GM19438 (cell line): ENCODE measurements around the gene TEAD1.
A peak's percentile ranks its signal among the peaks of the same experiment; 100 is the strongest.

Experiments used
- ATAC-seq: cut with Tn5 transposase; IDR thresholded peaks from one replicate; pipeline ENCODE4 v1.9.1; 2021; ENCODE audit warnings: low read depth; ENCODE audit not compliant: unreplicated experiment

TEAD1 gene

DNA sequence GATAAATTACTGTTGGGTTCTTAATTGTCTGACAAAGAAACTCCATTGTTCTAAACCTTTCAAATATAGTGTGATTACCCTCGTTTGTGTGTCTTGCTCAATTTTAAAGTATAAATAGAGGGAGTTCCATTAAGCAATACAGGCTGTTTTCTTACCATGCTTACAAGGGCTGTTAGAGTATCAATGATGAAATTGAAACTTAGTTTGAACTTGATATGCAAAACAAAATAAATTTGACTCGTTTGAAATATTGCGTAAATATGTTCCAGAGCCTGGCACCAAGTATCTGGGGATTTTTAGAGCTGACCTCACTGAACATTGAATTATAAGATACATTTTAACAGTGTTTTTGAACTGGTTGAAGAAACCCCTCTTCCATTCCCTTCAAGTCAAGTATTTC is 31.7 kb downstream of the TEAD1 start:
- ATAC-seq = no peak

DNA sequence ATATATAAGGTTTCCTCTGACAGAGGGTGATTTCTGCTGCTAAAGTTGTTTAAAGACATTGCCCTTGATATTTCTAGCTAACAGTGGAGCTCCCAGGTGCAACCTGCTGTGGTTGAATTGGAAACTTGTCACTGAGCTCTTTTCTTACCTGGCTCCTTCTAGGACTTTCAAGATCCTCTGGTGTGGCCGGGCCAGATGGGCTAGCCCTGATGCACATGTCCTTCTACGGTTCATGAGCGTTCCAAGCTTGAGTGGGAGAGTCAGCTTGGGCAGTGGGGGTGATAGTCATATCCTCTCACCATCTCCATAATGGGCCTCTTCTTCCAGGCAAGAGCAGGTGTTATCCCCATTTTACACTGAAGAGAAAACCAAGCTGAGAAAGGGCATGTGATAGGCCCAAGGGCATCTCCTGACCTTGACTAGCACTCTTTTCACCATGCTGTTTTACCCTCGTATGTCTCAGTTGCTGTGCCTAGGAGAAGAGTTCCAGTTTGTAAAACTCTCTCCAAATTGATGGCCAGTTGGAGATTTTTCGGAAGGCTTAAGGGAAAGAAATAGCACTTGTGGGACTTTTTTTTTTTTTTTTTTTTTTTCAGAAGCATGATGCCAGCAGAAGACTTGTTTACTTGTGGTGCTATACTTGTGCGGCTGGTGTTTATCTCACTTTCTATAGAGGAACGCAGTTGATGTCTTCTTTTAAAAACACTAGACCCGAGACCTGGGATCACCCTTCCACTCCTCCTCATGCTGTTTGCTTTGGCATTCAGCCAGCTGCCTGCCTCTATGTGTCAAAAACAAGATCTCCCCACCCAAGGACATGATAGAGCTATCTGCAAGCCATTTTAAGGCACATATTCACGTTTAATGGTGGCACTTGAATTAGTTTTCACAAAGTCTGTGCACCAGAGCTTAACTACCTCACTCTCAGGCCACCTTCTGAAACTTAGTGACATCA is 32.6 kb downstream of the TEAD1 start:
- ATAC-seq = no peak

DNA sequence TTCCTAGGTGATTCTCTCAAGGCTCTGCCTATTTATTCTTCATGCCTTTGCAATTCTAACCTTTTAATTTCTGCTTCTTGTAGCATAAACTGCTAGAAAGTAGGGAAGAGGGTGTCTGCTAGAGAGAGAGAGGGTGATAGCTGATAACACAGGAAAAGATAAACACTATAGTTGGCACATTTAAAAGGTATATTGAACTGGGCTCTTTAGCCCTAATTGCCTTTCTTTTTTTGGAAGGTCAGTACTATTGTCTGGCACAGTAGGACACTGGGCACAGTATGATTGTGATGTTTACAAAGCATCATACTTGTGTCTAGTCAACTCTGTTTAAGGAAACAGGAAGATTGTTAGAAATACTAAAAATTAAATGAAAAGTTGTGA is 33.3 kb downstream of the TEAD1 start:
- no peak for ATAC-seq

DNA sequence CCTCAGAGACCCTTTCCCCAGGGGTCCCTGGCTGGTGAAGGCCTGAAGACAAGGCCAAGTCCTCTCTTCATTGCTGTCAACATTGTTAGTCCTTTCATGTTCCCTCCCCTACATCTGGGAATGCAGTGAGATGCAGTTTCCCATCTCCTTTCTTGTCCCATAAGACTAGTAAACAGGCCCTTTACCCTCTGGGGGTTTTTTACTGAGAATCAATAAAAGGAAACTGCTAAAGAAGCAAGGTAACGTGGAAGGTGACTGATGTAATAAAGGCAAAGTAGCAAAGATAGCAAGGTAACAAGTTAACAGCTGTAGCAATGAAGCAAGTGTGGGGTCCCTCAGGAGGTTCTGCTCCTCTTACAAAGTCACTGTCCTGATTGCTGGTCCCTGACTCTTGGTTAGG is 37.3 kb downstream of the TEAD1 start:
- ATAC-seq = no peak

DNA sequence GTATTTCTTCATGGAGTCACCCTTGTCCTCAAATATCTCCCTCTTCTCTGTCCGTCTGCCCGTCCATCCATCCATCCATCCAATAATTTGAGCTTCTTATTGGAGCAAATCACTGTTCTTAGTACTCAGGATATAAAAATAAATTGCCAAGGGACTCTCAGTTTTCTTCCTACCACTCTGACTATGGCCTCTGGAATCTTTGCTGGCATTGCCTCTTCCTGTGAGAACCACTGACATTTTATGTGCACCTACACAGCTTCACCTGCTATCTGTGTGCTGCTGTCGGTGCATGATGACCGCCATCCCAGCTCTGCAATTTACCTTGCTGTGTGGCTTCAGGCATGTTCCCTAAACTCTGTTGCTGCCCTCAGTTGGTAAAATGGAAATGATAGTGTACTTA is 37.9 kb downstream of the TEAD1 start:
- ATAC-seq = no peak

DNA sequence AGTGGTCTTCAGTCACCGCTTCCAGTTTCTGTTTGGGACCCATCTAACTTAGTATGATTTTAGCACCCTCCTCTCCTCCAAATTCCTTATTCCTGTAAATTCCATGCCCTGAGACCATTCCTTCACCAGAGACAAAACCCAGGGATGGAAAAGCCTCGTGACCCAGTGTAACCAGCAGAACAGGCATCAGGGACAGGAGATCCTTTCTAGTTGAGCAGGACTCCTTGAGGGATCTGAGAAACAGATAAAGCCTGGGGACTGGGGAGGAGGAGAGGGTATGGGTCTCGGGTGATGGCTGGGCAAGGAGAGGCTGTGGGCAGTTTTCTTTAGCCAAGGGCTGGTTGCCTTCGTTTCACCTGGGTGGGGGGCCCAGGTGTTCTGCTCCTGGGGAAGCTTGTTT is 40.9 kb downstream of the TEAD1 start:
- no peak for ATAC-seq

DNA sequence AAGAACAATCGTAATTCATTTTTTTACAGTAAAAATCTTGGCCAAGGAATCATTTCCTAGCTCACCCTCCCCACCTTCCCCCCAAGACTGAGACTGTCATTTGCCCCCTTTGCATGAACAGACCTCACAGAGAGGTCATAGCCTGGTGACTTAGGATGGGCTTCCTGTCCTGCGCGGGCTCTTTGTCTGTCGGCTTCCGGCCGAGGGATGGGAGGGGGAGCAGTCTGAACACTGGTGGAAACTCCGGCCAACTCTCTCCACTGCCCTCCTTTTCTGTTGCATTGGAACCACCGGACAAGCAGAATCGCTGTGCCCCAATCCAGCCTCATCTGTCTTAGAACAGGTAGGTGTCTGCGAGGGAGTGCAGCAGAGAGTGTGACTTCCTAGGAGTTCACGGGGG is 41.7 kb downstream of the TEAD1 start:
- no peak for ATAC-seq

DNA sequence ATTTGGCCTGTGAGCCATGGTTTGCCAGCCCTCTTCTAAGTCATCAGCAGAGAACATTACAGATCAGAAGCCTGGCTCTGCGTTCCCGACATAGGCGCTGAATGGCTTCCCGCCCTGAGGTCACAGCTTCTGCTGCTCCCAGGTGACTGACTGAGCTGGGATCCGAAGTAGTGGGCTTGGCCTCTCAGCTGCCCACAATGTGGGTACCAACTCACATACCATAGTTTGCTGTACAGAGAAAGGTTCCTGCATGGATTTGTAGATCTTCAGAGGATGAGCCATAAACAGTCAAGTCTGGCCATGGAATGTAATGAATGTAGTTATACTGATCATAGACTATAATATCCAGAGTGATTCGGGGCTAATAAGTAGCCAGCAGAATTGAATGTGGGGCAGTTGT is 42.6 kb downstream of the TEAD1 start:
- no peak for ATAC-seq

DNA sequence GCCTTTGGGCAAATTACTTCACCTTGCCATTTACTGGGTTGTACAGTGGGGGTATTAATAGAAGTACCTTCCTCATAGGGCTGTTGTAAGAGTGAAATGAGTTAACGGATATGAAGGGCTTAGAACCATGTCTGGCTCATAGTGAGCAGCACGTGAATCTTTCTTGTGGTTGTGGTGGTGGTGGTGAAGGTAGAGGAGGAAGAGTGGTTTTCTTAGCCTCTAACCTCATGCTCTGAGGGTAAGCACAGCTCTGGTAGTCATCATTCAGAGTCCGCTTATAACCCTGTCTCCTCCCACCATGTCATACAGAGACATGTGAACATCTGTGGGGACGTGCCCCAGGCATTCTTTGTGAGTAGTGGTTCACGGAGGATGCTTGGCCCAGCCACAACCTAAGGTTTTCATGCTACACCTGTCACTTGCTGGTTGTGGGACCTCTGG is 43.6 kb downstream of the TEAD1 start:
- ATAC-seq = peak; percentile 95

DNA sequence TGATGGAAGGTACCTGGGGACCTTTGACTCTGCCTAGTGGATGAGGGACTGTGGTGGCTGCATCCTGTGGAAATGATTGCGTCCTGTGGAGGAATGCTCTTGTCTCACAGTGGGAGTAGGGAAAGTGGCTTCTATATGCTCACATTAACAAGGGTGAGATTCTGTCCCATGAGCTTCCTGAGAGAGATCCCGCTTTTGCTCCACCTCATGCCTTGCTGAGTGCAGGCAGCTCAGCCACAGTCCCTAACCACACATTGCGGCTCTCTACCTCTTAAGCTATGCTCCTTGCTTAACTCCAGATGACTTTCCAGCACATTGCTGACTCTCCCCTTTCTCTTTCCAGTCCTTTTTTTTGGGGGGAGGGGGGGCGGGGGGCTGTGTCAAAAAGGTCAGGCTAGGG is 45.0 kb downstream of the TEAD1 start:
- ATAC-seq = no peak

DNA sequence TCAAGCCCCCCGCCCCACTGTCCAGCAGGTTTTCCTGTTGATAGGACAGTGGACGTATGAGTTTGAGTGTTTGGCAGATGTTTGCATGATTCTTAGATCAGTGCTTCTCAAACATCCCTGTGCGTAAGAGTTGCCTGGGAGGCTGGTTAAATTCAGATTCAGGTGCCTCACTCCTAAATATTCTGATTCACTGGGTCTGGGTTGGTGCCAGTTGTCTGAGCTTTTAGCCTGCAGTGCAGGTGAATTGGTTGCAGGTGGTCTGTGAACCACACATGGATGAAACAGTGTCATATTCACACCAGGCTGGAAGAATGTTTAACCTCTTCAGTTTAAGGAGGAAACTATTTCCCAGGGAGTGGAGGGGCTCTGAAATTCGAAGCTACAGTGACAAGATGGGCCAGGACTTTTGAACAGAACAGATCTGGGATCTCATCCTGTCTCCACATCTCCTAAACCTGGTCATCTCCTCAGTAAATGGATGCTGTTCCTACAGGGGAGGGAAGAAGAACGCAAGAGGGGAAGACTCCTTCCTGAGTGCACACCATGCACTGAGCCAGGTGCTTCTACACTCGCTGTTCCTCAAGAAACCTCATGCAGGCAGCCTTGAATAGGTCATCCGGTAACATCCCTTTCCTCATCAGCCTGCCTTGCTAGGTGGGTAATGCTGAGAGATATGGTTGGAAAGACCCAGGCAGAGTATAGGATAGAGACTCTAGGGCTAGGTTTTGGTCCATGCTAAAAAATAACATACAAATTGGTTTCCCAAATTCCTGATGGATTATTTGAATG is 47.8 kb downstream of the TEAD1 start:
- ATAC-seq = no peak

DNA sequence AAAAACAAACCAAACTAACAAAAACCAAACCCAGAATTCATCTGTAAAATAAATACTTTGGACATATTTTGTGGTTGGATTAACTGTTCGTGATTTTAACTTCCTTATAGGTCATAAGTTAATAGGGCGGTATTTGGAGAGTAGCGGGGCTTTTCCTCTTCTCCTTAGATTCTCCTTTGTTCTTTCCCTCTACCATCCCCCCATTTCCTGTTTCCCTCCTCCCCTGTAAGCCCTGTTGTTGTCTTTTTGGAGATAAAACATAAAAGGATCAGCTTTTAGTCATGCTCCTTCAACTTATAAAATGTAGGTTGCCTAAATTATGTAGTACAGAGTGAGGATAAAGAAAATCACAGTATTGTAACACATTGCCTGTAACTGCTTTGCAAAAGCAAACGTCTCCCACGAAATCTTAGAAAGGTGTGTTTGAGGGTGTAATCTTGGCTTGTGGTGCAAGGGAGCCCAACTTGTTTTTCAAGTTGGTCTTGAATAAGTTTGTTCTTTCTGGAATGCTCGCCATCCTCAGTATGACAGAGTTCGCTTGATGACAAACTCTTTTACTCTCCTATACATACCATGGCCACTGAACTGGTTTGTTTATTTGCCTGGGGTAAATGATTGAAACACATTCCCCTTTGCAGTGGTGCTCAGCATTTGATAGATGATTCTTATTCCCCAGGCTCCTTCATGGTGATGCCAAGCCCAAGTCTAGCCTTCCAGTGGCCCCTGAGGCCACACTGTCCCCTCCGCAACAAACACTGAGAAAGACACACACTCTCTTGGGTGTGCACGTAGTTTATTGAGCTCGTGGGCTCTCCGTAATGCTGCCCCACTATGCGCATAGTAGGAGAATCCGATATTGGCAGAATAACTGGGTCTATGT is 49.4 kb downstream of the TEAD1 start:
- no peak for ATAC-seq

DNA sequence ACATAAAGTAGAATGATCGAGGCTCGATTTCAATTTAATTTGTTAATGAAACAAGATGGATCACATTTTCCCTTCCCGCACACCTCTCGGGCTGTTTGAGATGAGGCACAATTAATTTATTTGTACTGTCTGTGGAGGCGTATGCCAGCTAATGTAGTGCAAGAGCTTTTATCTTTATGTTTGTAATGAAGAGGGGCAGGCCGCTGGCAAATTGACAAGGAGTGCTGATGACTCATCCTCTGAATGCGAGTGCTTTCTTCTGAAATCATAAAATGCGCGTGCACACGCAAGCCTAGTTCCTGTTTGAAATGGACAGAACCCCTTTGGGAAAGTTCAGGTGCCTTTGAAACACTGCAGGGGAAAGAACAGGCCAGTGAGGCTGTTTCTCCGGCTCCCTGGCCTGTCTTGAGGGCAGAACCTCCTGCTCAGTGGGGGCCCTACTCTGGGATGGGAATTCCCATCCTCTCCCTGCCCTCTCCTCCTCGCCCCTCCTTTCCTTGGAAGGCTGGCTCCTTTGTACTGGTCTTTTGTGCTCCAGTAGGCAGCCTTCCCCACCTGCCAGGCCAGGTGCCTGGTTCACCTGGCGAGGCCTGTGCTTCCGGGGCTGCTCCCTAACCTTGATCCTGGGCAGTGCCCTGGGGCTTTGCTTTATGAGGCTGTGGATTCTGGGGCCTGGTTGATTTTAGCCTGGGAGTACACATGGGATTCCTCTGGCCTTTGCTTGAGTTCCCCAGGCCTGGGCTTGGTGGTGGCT is 50.3 kb downstream of the TEAD1 start:
- ATAC-seq = no peak

DNA sequence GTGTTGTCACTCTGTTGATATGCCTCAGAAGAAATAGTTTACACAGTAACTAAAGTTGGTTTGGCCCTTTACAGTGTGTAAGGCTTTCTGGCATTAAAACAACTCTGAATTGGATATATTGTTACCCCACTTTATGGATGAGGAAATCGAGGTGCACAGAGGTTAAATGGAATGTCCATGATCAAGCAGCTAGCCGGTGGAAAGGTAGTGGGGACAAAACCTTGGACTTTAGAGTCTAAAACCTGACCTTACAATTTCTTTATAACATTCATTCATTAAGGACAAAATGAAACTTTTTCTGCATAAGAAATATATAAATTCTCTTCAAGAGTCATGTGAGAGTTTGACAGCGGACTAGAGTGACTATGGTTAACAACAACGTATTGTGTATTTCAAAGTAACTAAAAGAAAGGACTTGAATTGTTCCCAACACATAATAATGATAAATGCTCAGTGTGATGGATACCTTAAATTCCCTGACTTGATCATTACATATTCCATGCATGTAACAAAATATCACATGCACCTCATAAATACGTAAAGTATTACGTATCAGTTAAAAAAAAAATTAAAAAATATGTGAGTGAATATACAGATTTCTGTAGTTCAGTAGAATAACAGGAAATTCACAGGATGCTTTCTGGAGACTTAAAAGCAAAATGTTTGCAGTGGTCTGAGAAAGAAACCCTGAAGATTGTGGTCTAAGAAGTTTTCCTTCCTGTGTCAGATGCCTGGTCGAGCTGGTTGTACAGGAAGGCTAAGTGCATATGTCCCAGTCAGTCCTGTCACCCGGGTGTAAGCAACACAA is 51.0 kb downstream of the TEAD1 start:
- ATAC-seq = no peak

DNA sequence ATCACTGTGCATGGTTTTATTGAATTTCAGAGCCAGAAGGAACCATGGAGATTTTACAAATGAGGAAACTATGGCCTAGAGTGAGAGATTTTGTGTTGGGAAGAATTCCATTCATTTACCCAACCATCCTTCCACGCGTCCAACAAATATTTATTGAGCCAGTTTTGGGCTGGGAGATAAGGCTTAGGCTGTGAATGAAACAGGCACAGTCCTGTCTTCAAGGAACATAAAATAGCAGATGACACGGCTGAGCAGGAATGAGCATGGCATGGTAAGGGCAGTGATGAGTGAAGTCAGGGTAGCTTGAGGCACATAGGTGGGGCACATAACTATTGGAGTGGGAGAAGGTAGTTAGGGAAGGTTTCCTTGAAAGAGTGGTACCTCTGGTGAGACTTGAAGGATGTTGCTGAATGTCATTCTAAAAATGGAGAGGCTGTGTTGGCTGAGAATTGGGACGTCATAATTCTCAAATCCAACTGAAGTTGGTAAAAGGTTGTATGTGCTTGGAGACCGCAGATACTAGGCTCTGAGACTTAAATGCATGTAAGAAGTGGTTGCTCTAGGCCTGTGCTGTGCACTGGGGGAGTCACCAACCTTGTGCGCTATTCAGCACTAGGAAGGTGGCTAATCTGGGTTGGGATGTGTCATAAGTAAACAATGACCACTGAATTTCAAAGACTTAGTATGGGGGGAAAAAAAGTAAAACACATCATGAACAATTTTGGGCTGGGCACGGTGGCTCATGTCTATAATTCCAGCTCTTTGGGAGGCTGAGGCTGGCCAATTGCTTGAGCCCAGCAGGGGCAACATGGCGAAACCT is 51.9 kb downstream of the TEAD1 start:
- no peak for ATAC-seq

DNA sequence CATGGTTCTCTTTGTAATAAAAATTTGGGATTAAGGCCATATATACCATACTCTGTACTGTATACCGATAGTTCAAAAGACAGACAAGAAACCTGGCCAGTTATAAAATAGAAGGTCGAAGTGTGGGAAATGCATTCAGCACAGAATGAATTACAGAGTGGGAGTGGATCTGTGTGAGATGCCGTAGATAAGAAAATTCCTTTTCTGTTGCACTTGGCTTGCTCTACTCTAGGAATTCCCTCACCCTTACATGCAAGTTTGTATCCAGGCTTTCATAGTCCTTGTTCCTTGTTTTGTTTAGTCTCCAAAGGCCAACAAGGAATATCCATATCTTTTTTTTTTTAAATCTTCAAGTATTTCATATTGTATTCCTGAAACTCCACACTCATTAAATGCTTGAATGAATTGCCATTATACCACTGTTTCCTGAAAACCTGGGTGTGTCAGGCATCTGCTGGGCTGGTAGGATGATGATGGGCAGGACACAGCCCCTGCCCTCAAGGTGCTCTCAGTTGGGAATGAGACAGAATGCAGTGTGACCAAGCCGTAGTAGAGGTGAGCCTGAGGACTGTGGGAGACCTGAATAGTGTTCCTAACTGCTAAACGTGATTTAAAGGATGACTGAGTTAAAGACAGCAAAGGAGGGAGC is 53.5 kb downstream of the TEAD1 start:
- ATAC-seq = no peak

DNA sequence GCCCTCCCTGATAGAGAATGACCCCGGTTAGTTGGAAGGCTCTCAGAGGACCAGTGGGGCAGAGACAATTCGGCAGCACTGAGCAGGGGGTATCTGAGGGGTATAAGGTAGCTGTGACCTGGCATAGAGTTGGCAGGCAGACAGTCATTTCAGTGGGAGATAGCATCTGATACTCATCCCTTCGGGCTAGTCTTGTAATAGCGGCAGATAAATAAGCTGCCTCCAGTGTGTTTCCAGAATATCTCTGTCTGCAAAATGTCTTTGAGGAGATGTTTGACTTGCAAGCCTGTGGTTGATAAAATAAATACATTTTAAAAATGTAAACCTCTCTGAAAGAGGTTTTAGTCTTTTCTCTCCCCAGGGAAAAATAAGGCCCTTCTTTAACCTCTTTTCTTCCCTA is 54.2 kb downstream of the TEAD1 start:
- ATAC-seq = no peak

DNA sequence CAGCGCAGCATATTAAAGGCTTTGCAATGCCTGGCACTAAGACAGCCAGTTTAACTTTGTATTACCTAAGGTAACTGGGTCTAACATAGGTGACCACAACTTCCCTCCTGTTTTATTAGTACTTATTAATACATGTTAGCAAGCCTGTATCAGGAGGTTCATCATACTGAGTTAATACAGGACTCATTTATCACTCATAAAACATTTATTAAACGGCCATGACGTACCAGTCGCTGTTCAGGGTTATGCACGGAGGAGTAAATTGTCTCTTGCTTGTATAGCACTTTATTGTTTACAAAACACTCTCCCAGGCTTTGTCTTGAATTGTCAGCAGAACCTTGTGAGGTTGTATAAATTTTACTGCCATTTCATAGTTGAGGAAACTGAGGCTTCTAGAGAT is 55.7 kb downstream of the TEAD1 start:
- ATAC-seq = no peak
